Activated T-helper 1 cell treated with anti-CD3 and anti-CD28 coated beads, Interleukin-12 subunit alpha, Interleukin-12 subunit beta, Interleukin-2, Interleukin-4 antibody, amounts not matched to agents 30 ng/mL and 10 ng/mL and 1 ng/mL, durations not matched to agents 14 hours and 24 hours and 36 hours (primary cell): ENCODE data around the gene PATE4. TPM values are rescaled to one million over a fixed set of nuclear protein-coding genes. Genes with fewer than 3 reads are reported as not detected.

ENCODE experiments used
- DNase-seq: peaks from one replicate; pipeline ENCODE4 v3.0.0; 2021; ENCODE audit warnings: low spot score
- H3K27ac Mint-ChIP-seq: one replicate; pipeline ENCODE4 v1.8.0; 2021; ENCODE audit warnings: mild to moderate bottlenecking, mixed read lengths
- H3K27me3 Mint-ChIP-seq: one replicate; pipeline ENCODE4 v1.8.0; 2022; ENCODE audit warnings: mild to moderate bottlenecking, moderate library complexity, mixed read lengths; ENCODE audit not compliant: insufficient read depth
- H3K36me3 Mint-ChIP-seq: one replicate; pipeline ENCODE4 v1.8.0; 2021; ENCODE audit warnings: low read depth, mixed read lengths
- H3K4me1 Mint-ChIP-seq: one replicate; pipeline ENCODE4 v1.8.0; 2021; ENCODE audit warnings: low read depth, mixed read lengths
- H3K4me3 Mint-ChIP-seq: one replicate; pipeline ENCODE4 v1.8.0; 2021; ENCODE audit warnings: mild to moderate bottlenecking, moderate library complexity, mixed read lengths
- H3K9me3 Mint-ChIP-seq: one replicate; pipeline ENCODE4 v1.8.0; 2021; ENCODE audit warnings: mixed read lengths
- intact Hi-C: fragments of 100-400 bp; cut with micrococcal nuclease; formaldehyde crosslinking; loops from one replicate; pipeline ENCODE4 v1.15.1; 2024
- total RNA-seq: library from RNA; stranded (reverse); gene quantifications from 2 replicates; pipeline ENCODE4 v1.2.3, GENCODE V29; 2022

Gene PATE4
- total RNA-seq, 1 donor from 2014 or later: not detected

DNA sequence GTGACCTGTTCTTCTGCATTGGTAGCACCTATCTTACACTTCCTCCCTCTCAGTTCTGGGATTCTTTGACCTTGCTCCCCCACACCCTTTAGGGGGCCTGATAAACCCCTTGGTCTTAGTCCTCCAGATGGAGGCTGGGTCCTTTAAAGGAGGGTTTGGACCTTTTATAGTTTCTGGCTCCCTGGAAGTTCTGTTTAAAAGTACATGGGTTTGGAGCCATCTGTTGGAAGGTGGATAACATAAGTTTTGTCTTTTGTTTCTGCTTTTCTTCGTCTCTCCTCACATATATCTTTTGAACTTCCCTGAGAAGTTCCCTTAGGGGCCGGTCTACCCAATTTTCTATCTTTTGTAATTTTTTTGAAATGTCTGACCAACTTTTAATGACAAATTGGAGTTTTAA, 36.4 kb downstream of the PATE4 start:
- no peak for DNase-seq
- Mint-ChIP-seq H3K4me3 (no peak overlapping the region), H3K4me1 (no peaks in the 10 kb centered on the region), H3K36me3 (no peaks in the 10 kb centered on the region), H3K27ac (no peak overlapping the region), H3K27me3 (peaks cover 11% of the 10 kb centered on the region), H3K9me3 (peaks cover 5% of the 10 kb centered on the region)
- intact Hi-C loops: no loop called here

GRCh38 chr11:125871391-125872137, 38.4 kb downstream of the PATE4 start:
- Mint-ChIP-seq H3K27ac (no peak overlapping the region), H3K4me1 (no peaks in the 10 kb centered on the region), H3K36me3 (no peaks in the 10 kb centered on the region), H3K4me3 (no peak overlapping the region), H3K27me3 (peaks cover 11% of the 10 kb centered on the region), H3K9me3 (no peaks in the 10 kb centered on the region)
- DNase-seq: no peak
- intact Hi-C loops: loop anchor here (5.0 to 10.0 kb wide), 2 partner anchors 147 to 299 kb away; no protein-coding TSS in a partner anchor

DNA sequence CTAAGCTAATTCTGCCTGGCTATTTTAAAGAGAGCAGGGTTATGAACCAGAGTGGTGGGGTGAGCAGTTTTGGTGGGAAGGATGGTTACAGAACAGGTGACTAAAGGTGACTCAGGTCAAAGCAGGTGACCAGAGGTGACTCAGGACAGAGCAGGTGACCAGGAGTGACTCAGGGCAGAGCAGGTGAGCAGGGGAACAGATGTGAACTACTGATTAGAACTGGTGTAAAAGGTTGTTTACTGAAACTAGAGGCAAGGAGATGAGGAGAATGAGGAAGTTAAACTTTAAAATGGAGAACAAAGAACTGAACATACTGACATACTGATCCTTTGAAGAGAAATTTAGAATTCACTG, 39.0 kb downstream of the PATE4 start:
- H3K27ac Mint-ChIP-seq: no peak overlapping the region
- H3K4me3 Mint-ChIP-seq: no peak overlapping the region
- DNase-seq: no peak
- no peaks in the 10 kb centered on the region for H3K4me1 Mint-ChIP-seq
- intact Hi-C loops: loop anchor here (5.0 to 10.0 kb wide), 2 partner anchors 147 to 300 kb away; no protein-coding TSS in a partner anchor
- H3K27me3 Mint-ChIP-seq: peaks cover 11% of the 10 kb centered on the region
- H3K9me3 Mint-ChIP-seq: no peaks in the 10 kb centered on the region
- H3K36me3 Mint-ChIP-seq: no peaks in the 10 kb centered on the region

DNA sequence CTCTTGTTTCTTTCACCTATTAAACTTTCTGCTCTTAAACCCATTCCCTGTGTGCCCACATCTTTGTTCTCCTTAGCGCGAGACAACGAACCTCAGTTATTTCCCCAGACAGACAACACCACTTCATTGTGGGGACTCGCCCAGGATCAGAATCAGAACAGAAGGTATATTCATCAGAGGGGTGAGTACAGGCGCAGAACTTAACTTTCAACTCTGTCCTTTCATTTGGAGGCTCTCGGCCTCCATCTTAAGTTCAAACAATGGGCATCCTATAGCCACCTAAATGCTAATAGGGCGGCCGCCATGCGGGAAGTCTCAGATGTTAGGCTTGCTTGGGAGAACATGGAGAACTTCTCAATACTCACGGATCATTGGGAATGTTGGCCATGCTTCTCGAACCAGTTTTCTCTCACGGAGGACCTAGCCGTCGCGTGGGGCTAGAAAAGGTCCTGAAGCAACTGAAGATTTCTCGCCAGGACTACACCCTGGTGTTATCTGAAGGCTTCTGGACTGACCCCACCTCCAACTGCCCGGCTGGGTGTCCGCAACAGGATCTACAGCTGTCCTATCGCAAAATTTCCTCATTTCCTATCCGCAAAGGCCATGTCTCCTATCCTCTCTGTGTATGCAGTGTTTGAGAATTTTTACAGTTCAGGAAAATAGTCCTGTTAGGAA, 40.9 kb downstream of the PATE4 start:
- no peak overlapping the region for H3K4me3 Mint-ChIP-seq
- H3K9me3 Mint-ChIP-seq: no peaks in the 10 kb centered on the region
- no peak overlapping the region for H3K27ac Mint-ChIP-seq

DNA sequence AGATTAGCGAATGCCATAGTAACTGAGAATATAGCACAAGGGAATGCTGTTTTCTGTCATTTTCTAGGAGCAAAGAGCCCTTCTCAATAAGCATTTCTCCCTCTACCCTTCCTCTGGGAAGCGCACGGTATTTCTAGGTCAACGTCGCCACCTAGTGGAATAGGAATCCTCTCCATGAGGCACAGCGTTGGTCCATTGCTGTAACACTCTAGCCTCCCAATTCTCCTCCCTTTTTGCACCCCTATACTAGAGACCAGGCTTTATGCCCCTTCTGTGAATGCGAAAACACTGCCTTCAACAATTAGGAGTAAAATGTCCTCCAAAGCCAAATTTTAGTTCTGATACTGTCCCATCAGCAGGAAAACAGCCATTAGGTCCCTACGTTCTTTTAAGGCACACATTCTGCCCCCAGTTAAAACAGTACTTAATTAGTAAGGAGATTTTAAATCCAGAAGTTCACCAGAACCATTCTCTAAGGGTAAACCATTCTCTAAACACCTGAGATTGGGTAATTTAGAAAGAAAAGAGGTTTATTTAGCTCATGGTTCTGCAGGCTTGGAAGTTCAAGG, 41.5 kb downstream of the PATE4 start:
- intact Hi-C loops: loop anchor here (1.0 to 10.0 kb wide), 6 partner anchors 150 to 912 kb away; no protein-coding TSS in a partner anchor
- H3K36me3 Mint-ChIP-seq: no peaks in the 10 kb centered on the region
- no peaks in the 10 kb centered on the region for H3K9me3 Mint-ChIP-seq
- H3K4me3 Mint-ChIP-seq: no peak overlapping the region
- H3K4me1 Mint-ChIP-seq: no peaks in the 10 kb centered on the region
- no peak for DNase-seq
- H3K27ac Mint-ChIP-seq: no peak overlapping the region
- peaks cover 9% of the 10 kb centered on the region for H3K27me3 Mint-ChIP-seq

More for the DNA sequence above, 40.9 kb downstream of the PATE4 start:
- intact Hi-C loops: loop anchor here (1.0 to 10.0 kb wide), 6 partner anchors 149 to 912 kb away; no protein-coding TSS in a partner anchor
- Mint-ChIP-seq H3K4me1 (no peaks in the 10 kb centered on the region), H3K27me3 (peaks cover 9% of the 10 kb centered on the region), H3K36me3 (no peaks in the 10 kb centered on the region)
- no peak for DNase-seq

DNA sequence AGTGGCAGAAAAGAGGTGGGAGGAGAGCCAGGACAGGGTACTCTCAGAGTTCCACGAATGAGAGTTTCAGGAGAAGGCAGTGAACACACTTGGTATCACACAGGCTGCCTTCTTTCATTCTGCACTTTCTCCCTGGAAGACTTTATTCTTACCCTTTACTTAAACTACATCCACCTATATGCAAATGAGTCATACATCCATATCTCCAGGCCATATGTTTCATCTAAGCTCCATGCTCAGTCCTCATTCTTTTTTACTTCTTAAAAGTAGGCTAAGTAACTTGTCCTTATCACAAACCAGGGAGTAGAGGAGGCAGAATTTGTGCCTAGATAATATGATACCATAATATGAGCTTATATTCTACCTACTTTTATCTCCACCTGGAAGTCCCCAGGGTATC, 48.2 kb downstream of the PATE4 start:
- Mint-ChIP-seq H3K27ac (no peak overlapping the region), H3K4me1 (no peaks in the 10 kb centered on the region), H3K9me3 (no peaks in the 10 kb centered on the region), H3K4me3 (no peak overlapping the region), H3K27me3 (peaks cover 13% of the 10 kb centered on the region), H3K36me3 (peaks cover 2% of the 10 kb centered on the region)
- DNase-seq: no peak
- intact Hi-C loops: no loop called here

GRCh38 chr11:125883375-125883774, 50.3 kb downstream of the PATE4 start:
- Mint-ChIP-seq H3K4me1 (peaks cover 10% of the 10 kb centered on the region), H3K27me3 (peaks cover 17% of the 10 kb centered on the region), H3K36me3 (peaks cover 2% of the 10 kb centered on the region), H3K9me3 (no peaks in the 10 kb centered on the region), H3K4me3 (no peak overlapping the region), H3K27ac (no peak overlapping the region)
- intact Hi-C loops: no loop called here
- DNase-seq: no peak

DNA sequence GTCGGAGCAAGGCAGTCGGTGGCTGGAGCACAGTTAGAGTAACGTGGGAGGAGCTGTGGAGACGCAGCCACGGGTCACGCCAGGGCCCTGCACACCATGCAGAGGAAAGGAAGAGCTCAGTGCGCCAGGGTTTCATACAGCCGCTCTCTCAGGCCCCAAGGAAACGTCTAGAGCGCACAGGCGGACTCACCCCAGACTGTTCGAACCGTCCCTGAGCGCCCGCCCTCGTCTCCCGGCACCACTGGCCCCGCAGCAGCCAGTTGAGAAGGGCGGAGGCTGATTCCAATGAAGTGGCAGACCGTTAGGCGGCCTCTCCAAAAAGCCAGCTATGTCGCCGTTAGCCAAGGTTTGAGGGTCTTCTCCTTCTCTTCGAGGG, 53.9 kb downstream of the PATE4 start:
- peaks cover 6% of the 10 kb centered on the region for H3K27me3 Mint-ChIP-seq
- intact Hi-C loops: loop anchor here (1.0 to 5.0 kb wide), 15 partner anchors 16 to 1214 kb away; partner anchors contain the start of genes CCDC15, CHEK1, EI24 and FAM118B
- peak; percentile 49 for DNase-seq
- peaks cover 30% of the 10 kb centered on the region for H3K4me1 Mint-ChIP-seq
- peak overlapping the region; percentile 82 for H3K4me3 Mint-ChIP-seq
- H3K36me3 Mint-ChIP-seq: peaks cover 9% of the 10 kb centered on the region
- peak overlapping the region; percentile 97 for H3K27ac Mint-ChIP-seq
- no peaks in the 10 kb centered on the region for H3K9me3 Mint-ChIP-seq

DNA sequence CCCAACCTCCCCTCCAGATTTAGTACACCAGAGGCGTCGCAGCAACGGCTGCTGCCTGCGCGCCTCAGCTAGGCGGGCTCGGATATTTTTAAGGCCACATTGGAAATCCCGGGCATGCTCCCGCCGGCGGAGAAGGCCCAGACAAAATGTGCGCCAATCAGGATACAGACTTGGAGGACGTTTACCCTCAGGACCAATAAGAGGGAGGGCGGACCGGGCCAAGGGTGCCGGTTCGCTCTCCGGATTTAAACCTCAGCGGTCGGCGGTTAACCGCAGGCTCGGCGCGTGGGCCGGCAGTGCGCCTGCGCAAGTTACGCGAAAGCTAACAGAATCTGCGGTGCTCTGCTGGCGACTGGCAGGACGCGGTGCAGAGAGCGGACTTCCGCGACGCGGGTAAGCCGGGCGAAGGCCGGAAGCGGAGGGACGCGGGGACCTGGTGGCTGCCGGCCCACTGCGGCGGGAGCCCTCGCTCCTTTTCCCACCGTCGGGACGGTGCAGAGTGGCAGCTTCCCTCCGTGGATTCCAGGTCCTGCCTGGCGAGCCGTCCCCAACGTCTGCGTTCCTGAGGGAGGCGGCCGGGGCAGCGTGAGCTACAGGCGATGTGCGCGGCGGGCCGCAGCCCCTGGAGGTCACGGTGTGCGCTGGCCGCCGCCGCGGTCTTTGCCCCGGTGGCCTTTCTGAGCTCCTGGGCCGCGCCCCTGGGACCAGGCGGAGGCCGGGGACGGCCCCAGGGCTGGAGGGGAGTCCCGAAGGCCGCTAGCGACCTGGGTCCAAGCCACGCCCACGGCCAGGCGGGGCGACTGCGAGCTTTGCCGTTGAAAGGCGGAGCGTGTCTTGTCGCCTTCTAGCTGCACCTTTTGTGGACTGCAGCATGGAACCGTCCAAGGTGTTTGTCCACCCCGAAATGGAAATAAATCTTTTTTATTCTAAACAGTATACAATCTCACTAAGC, 54.5 kb downstream of the PATE4 start, which contains the start of gene HYLS1:
Gene HYLS1 (plus strand): TSS at position 296 of the 952 bp plus-strand sequence. CDS start 11,701 bp downstream, outside the sequence.
- peaks cover 6% of the 10 kb centered on the region for H3K27me3 Mint-ChIP-seq
- intact Hi-C loops: loop anchor here (1.0 to 5.0 kb wide), 16 partner anchors 16 to 1214 kb away; partner anchors contain the start of genes CCDC15, CHEK1, EI24 and FAM118B
- DNase-seq: peak; percentile 99
- peaks cover 35% of the 10 kb centered on the region for H3K4me1 Mint-ChIP-seq
- H3K9me3 Mint-ChIP-seq: no peaks in the 10 kb centered on the region
- H3K4me3 Mint-ChIP-seq: peak within 1 kb of the TSS; percentile 82
- H3K27ac Mint-ChIP-seq: peak within 1 kb of the TSS; percentile 97
- H3K36me3 Mint-ChIP-seq: peaks cover 12% of the 10 kb centered on the region

Other genes with a start within 250 kb of the PATE4 start
- 164 and 171 TPM in 2 replicates for gene STT3A, start 240.5 kb upstream of the PATE4 start, total RNA-seq
- gene CHEK1, start 208.2 kb upstream of the PATE4 start, total RNA-seq: 109 and 123 TPM in 2 replicates
- gene ACRV1, start 152.5 kb upstream of the PATE4 start, total RNA-seq: not detected in 2 replicates
- not detected in 2 replicates for gene PATE1, start 87.0 kb upstream of the PATE4 start, total RNA-seq
- gene PATE2, start 54.5 kb upstream of the PATE4 start, total RNA-seq: 0.29 and 0.34 TPM in 2 replicates
- not detected in 2 replicates for gene PATE3, start 45.2 kb upstream of the PATE4 start, total RNA-seq
- gene HYLS1, start 54.4 kb downstream of the PATE4 start, total RNA-seq: 6.5 and 6.8 TPM in 2 replicates
- 16.5 and 23.6 TPM in 2 replicates for gene PUS3, start 69.9 kb downstream of the PATE4 start, total RNA-seq
- gene DDX25, start 71.2 kb downstream of the PATE4 start, total RNA-seq: not detected in 2 replicates
- not detected in 2 replicates for gene VSIG10L2, start 112.7 kb downstream of the PATE4 start, total RNA-seq
- 1.3 and 1.8 TPM in 2 replicates for gene CDON, start 229.6 kb downstream of the PATE4 start, total RNA-seq